Mammary epithelial cell (primary cell): ENCODE results near the gene OSBPL9.

Source experiments
- CTCF ChIP-seq, 2 donors: IDR thresholded peaks in 1 of 2; conservative IDR thresholded peaks in 1 of 2; 2 replicates each; pipeline ENCODE4 v1.5.1; 2011 to 2012; ENCODE audit warnings: inconsistent platforms in 2 of 2, low read length in 2 of 2, mild to moderate bottlenecking in 2 of 2, control low read depth in 1 of 2, low read depth in 1 of 2; ENCODE audit not compliant: insufficient read depth in 1 of 2; ENCODE audit errors: extremely low read depth in 1 of 2
- EZH2 ChIP-seq: IDR thresholded peaks from 2 replicates; pipeline ENCODE4 v1.6.1; 2012; ENCODE audit warnings: low read length, inconsistent platforms, borderline replicate concordance

- TF ChIP-seq CTCF (conservative IDR thresholded peaks at IDR 0.05 in 1 of 2, IDR thresholded peaks at IDR 0.05 in 1 of 2; ENCODE audit: extremely low read depth in 1 of 2, insufficient read depth in 1 of 2, low read depth in 1 of 2, low read length in 2 of 2) (no peak), EZH2 (no peak)
These were observed 38.3 kb upstream of the OSBPL9 start for GRCh38 chr1:51578383-51579109.
